Endothelial cell of umbilical vein (primary cell): Measurements from ENCODE around the gene NOLC1. TPM values are rescaled to one million over a fixed set of nuclear protein-coding genes. Genes with fewer than 3 reads are reported as not detected.

Experiments used
- BruUV-seq: library from RNA; stranded (reverse); fragments of 400-500 nt; replicated peaks from 2 replicates; lab custom pipeline; 2021; lab: Mats Ljungman, UMichigan
- CTCF ChIA-PET: fragments of 300-600, 350-600 bp; sonication (Branson Sonifier 250); formaldehyde crosslinking; loops from one replicate; lab custom pipeline; 2021; ENCODE audit warnings: antibody characterized with exemption, inconsistent platforms; lab: Charles Lee
- POLR2A ChIA-PET: fragments of 300-600, 350-600 bp; sonication (Branson Sonifier 250); formaldehyde crosslinking; loops from one replicate; lab custom pipeline; 2021; ENCODE audit warnings: antibody characterized with exemption, inconsistent platforms; lab: Charles Lee
- DNase-seq: peaks from one replicate; pipeline ENCODE4 v3.0.0-alpha.2; 2011; ENCODE audit warnings: low read depth, low spot score
- FAIRE-seq: peaks from 2 replicates; lab custom pipeline; 2011; peaks lifted over from hg19 to GRCh38; lab: Jason Lieb, UNC
- H2AFZ ChIP-seq: 2 replicates; pipeline ENCODE4 v1.6.0; 2012; ENCODE audit warnings: low read depth, low read length, control low read depth, inconsistent platforms
- H3K27ac ChIP-seq: 2 replicates; pipeline ENCODE4 v1.5.1; 2011; ENCODE audit warnings: low read depth, mild to moderate bottlenecking, control low read depth, low read length, moderate library complexity; ENCODE audit not compliant: insufficient read depth
- H3K27me3 ChIP-seq, 2 experiments: 2 replicates each; pipeline versions ENCODE4 v1.6.0 to v1.6.1; 2011; ENCODE audit warnings: low read length in 2 of 2, mixed read lengths in 1 of 2; ENCODE audit not compliant: control insufficient read depth in 2 of 2, insufficient read depth in 2 of 2
- H3K36me3 ChIP-seq, 2 experiments: 2 replicates in 1 of 2; 3 replicates in 1 of 2; pipeline ENCODE4 v1.5.1; 2011; ENCODE audit warnings: low read length in 2 of 2, mild to moderate bottlenecking in 1 of 2, moderate library complexity in 1 of 2; ENCODE audit not compliant: control insufficient read depth in 2 of 2, insufficient read depth in 2 of 2; ENCODE audit errors: extremely low read depth in 1 of 2
- H3K4me1 ChIP-seq: 3 replicates; pipeline ENCODE4 v1.5.1; 2011; ENCODE audit warnings: mild to moderate bottlenecking, low read length; ENCODE audit not compliant: control insufficient read depth, insufficient read depth; ENCODE audit errors: extremely low read depth
- H3K4me2 ChIP-seq: 2 replicates; pipeline ENCODE4 v1.6.1; 2011; ENCODE audit warnings: low read length, control low read depth, mixed read lengths; ENCODE audit not compliant: insufficient read depth
- H3K4me3 ChIP-seq, 3 experiments: fragments of 200-600 bp in 1 of 3; sonication (generic), shearing (Covaris generic) in 1 of 3; replicated peaks in 1 of 3; 2 replicates each; pipeline ENCODE4 v1.5.1; 2011 to 2016; ENCODE audit warnings: control low read depth in 3 of 3, low read length in 3 of 3, mild to moderate bottlenecking in 2 of 3, inconsistent platforms in 1 of 3, low read depth in 1 of 3, moderate library complexity in 1 of 3; ENCODE audit not compliant: insufficient read depth in 1 of 3
- H3K79me2 ChIP-seq: 2 replicates; pipeline ENCODE4 v1.6.0; 2012; ENCODE audit warnings: low read length, inconsistent platforms; ENCODE audit not compliant: control insufficient read depth, insufficient read depth
- H3K9ac ChIP-seq: replicated peaks from 2 replicates; pipeline ENCODE3; 2011; ENCODE audit warnings: low read length, control low read depth; ENCODE audit not compliant: insufficient read depth; ENCODE audit errors: extremely low read depth
- H3K9me1 ChIP-seq: replicated peaks from 3 replicates; pipeline ENCODE4 v1.6.0; 2011; ENCODE audit warnings: mild to moderate bottlenecking, low read length; ENCODE audit not compliant: control insufficient read depth, insufficient read depth; ENCODE audit errors: extremely low read depth
- H3K9me3 ChIP-seq: replicated peaks from 2 replicates; pipeline ENCODE4 v1.5.1; 2012; ENCODE audit warnings: low read length, inconsistent platforms; ENCODE audit not compliant: control insufficient read depth, insufficient read depth
- H4K20me1 ChIP-seq: replicated peaks from 2 replicates; pipeline ENCODE3; 2011; ENCODE audit warnings: mild to moderate bottlenecking, low read length; ENCODE audit not compliant: control insufficient read depth, insufficient read depth; ENCODE audit errors: extremely low read depth
- EZH2 ChIP-seq: IDR thresholded peaks from 2 replicates; pipeline ENCODE4 v1.6.1; 2012; ENCODE audit warnings: borderline replicate concordance, low read depth, mild to moderate bottlenecking, moderate library complexity, low read length, inconsistent platforms; ENCODE audit not compliant: severe bottlenecking
- FOS ChIP-seq: IDR thresholded peaks from 2 replicates; pipeline ENCODE4 v1.6.1; 2011; ENCODE audit warnings: mild to moderate bottlenecking, low read length, moderate library complexity, borderline replicate concordance; ENCODE audit not compliant: insufficient read depth
- GATA2 ChIP-seq: IDR thresholded peaks from 2 replicates; pipeline ENCODE4 v1.7.0; 2011; ENCODE audit warnings: low read depth, mild to moderate bottlenecking, moderate library complexity, mixed read lengths, low read length; ENCODE audit not compliant: insufficient read length, insufficient read depth
- JUN ChIP-seq: IDR thresholded peaks from 2 replicates; pipeline ENCODE4 v1.6.1; 2011; ENCODE audit warnings: borderline replicate concordance, low read depth; ENCODE audit not compliant: insufficient read length, insufficient read depth
- MYC ChIP-seq: IDR thresholded peaks from one replicate; pipeline ENCODE4 v1.6.1; 2011; ENCODE audit warnings: mild to moderate bottlenecking, low read depth, low read length
- POLR2A ChIP-seq: IDR thresholded peaks from 2 replicates; pipeline ENCODE4 v1.6.1; 2012; ENCODE audit warnings: low read depth, mild to moderate bottlenecking, control low read depth, low read length
- POLR2AphosphoS5 ChIP-seq: IDR thresholded peaks from 2 replicates; pipeline ENCODE4 v1.6.1; 2012; ENCODE audit warnings: low read depth, mild to moderate bottlenecking, control low read depth, low read length, moderate library complexity; ENCODE audit not compliant: insufficient read depth
- dilution Hi-C: fragments of 300-500 bp; cut with MboI; formaldehyde crosslinking; loops from one replicate; pipeline ENCODE4 v1.15.0; 2019; ENCODE audit warnings: low sequenced_read_pairs; ENCODE audit not compliant: extremely low pct_ligation_motif_present
- intact Hi-C: fragments of 100-400 bp; cut with micrococcal nuclease; formaldehyde crosslinking; loops from one replicate; pipeline ENCODE4 v1.10.0; 2022
- polyA plus RNA-seq, 4 experiments: library from polyadenylated mRNA; depleted of rRNA in 3 of 4; stranded (reverse) in 3 of 4; unstranded in 1 of 4; fragments of >200 nt; gene quantifications; 2 replicates each; pipeline versions ENCODE4 v1.2.1 to v1.2.3, GENCODE V29; 2011 to 2012; ENCODE audit warnings: missing spikeins in 1 of 4
- total RNA-seq: library from RNA; stranded (reverse); gene quantifications from 2 replicates; pipeline ENCODE4 v1.2.3, GENCODE V29; 2021
- TF ChIP-seq, protein P1 (sequence below), 2 donors: IDR thresholded peaks; 1 replicate in 1 of 2; 2 replicates in 1 of 2; pipeline ENCODE4 v1.5.1; 2011; ENCODE audit warnings: low read length in 2 of 2, mild to moderate bottlenecking in 2 of 2, moderate library complexity in 2 of 2, control low read depth in 1 of 2, inconsistent platforms in 1 of 2, low read depth in 1 of 2; ENCODE audit not compliant: insufficient read depth in 1 of 2; ENCODE audit errors: extremely low read depth in 1 of 2
- TF ChIP-seq, protein P2 (sequence below): IDR thresholded peaks from 2 replicates; pipeline ENCODE4 v1.6.1; 2011; ENCODE audit not compliant: insufficient read depth, insufficient read length

Gene NOLC1
- total and polyA plus RNA-seq, 2 donors (not counting 3 experiments of a cell fraction or from before 2014, with no cell fraction given): 32.1 to 73.1 TPM

DNA sequence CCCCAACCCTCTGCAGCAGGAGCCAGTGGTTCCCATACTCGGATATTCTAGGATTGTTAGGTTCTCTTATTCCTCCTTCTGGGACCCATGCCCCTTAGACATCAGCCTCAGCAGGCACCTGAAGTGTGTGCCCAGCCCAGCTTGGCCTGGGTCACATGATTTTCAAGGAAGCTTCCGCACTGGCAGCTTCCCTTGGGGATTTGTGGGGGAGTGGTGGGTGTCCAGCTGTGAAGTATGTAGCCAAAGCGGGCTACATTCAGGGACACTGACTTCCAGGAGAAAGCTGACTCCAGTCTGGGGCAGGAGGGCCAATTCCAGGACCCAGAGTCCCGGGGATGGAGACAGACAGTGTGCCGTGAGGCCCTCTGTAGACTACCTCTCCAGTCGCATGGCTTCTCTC lies 33.3 kb upstream of the NOLC1 start:
- Histone ChIP-seq H3K27ac (peak overlapping the region; percentile 12), H3K4me2 (peak overlapping the region; percentile 18), H2AFZ (no peak overlapping the region), H3K4me1 (peaks cover 50% of the 10 kb centered on the region), H3K79me2 (peaks cover 37% of the 10 kb centered on the region), H3K9ac (peak overlapping the region; percentile 22), H4K20me1 (no peaks in the 10 kb centered on the region), H3K9me1 (no peaks in the 10 kb centered on the region), H3K36me3 (no peaks in the 10 kb centered on the region), H3K27me3 (no peaks in the 10 kb centered on the region), H3K9me3 (no peaks in the 10 kb centered on the region), H3K4me3 (peak overlapping the region in 1 of 3 experiments; percentile 98)
- intact Hi-C loops (loop anchor here (5.0 kb wide), 1 partner anchor 33 kb away; the partner anchor contains the start of gene NOLC1), dilution Hi-C loops (no loop called here)
- no peak for FAIRE-seq
- ChIA-PET POLR2A (no interaction called here), CTCF (interaction anchor here (1.1 kb wide), 1 partner anchor 14 kb away, joined by 6 read pairs; the partner anchor contains the start of gene PPRC1)
- TF ChIP-seq GATA2 (no peak), FOS (no peak), POLR2AphosphoS5 (no peak), JUN (no peak), MYC (no peak), POLR2A (no peak), EZH2 (no peak)
- TF ChIP-seq, protein P1, sequence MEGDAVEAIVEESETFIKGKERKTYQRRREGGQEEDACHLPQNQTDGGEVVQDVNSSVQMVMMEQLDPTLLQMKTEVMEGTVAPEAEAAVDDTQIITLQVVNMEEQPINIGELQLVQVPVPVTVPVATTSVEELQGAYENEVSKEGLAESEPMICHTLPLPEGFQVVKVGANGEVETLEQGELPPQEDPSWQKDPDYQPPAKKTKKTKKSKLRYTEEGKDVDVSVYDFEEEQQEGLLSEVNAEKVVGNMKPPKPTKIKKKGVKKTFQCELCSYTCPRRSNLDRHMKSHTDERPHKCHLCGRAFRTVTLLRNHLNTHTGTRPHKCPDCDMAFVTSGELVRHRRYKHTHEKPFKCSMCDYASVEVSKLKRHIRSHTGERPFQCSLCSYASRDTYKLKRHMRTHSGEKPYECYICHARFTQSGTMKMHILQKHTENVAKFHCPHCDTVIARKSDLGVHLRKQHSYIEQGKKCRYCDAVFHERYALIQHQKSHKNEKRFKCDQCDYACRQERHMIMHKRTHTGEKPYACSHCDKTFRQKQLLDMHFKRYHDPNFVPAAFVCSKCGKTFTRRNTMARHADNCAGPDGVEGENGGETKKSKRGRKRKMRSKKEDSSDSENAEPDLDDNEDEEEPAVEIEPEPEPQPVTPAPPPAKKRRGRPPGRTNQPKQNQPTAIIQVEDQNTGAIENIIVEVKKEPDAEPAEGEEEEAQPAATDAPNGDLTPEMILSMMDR (IDR thresholded peaks at IDR 0.05; ENCODE audit: extremely low read depth in 1 of 2, insufficient read depth in 1 of 2, low read depth in 1 of 2, low read length in 2 of 2): no peak
- TF ChIP-seq, protein P2, sequence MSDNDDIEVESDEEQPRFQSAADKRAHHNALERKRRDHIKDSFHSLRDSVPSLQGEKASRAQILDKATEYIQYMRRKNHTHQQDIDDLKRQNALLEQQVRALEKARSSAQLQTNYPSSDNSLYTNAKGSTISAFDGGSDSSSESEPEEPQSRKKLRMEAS: no peak
- peak; percentile 25 for DNase-seq
- no TSS peak for BruUV-seq
